ENCODE results near the gene KIAA1549.
A peak's percentile ranks its signal among the peaks of the same experiment; 100 is the strongest.
"Not testable (repeated sequence)": the region's sequence is repeated elsewhere in the genome, so short reads cannot be mapped to it uniquely, and the experiment has no call there.

Gene KIAA1549

DNA sequence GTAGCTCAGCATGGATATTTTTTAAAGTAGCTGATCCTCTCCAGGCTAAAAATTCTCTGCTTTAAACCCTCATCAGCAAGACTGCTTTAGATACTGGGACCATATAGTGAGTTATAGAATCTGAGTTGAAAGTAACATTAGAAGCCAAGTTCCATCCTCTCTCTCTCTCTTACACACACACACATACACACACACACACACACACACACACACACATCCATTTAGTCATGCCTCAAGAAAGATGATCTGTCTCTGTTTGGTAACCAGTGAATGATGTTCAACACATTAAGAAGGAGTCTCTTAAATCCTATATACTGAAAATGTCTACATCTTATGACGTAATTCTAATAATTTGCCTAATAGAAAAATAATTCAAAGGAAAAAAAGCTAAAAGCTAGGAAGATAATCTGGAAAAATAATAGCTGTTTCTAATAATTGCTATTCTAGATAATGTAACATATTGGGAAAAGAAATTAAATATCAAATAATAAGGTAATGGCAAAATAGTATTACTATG, 166.3 kb downstream of the KIAA1549 start:
- no peak for TF ChIP-seq CTCF (conservative IDR thresholded peaks at IDR 0.05; ENCODE audit: low read depth, low read length)
- H3K4me3 ChIP-seq (ENCODE audit: low read depth, low read length), result no peak overlapping the region
- DNase-seq (ENCODE audit: low read depth), result peak; percentile 23

- DNase-seq (ENCODE audit: low read depth), result no peak
- TF ChIP-seq CTCF (conservative IDR thresholded peaks at IDR 0.05; ENCODE audit: low read depth, low read length), result no peak
- H3K4me3 ChIP-seq (ENCODE audit: low read depth, low read length), result no peak overlapping the region
Measured at GRCh38 chr7:138813945-138814344, 167.2 kb downstream of the KIAA1549 start.

DNA sequence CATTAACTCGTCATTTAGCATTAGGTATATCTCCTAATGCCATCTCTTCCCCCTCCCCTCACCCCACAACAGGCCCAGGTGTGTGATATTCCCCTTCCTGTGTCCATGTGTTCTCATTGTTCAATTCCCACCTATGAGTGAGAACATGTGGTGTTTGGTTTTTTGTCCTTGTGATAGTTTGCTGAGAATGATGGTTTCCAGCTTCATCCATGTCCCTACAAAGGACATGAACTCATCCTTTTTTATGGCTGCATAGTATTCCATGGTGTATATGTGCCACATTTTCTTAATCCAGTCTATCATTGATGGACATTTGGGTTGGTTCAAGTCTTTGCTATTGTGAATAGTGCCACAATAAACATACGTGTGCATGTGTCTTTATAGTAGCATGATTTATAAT, 169.9 kb downstream of the KIAA1549 start:
- not testable (repeated sequence) for H3K4me3 ChIP-seq (ENCODE audit: low read depth, low read length); DNase-seq (ENCODE audit: low read depth)

- TF ChIP-seq CTCF (conservative IDR thresholded peaks at IDR 0.05; ENCODE audit: low read depth, low read length), result no peak
- DNase-seq (ENCODE audit: low read depth), result no peak
- H3K4me3 ChIP-seq (ENCODE audit: low read depth, low read length), result no peak overlapping the region
Measured at GRCh38 chr7:138809346-138809745, 171.8 kb downstream of the KIAA1549 start.

GRCh38 chr7:138804618-138805017, 176.6 kb downstream of the KIAA1549 start:
- H3K4me3 ChIP-seq (ENCODE audit: low read depth, low read length), result no peak overlapping the region
- no peak for TF ChIP-seq CTCF (conservative IDR thresholded peaks at IDR 0.05; ENCODE audit: low read depth, low read length)
- DNase-seq (ENCODE audit: low read depth), result no peak

- DNase-seq (ENCODE audit: low read depth), result no peak
- H3K4me3 ChIP-seq (ENCODE audit: low read depth, low read length), result no peak overlapping the region
- TF ChIP-seq CTCF (conservative IDR thresholded peaks at IDR 0.05; ENCODE audit: low read depth, low read length), result no peak
Measured at GRCh38 chr7:138802706-138803105, 178.5 kb downstream of the KIAA1549 start.

DNA sequence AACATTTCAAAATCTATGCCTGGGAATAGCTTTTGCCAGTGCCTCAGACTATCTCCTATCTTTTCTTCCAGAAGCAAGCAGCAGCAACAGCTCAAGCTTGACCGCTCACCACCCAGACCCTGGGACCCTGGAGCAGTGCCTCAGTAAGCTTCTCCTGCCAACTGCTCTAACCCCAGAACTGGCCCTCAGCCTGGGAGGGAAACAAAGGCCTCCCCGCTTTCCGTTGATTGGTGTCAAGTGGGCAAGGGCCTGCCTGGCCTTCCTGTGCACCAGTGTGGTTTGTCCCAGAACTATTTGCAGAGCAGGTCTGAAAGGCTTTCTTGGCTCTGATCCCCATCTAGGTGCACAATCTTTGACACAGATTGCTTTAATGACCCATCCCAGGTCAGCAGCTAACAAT, 179.9 kb downstream of the KIAA1549 start:
- DNase-seq (ENCODE audit: low read depth), result no peak
- no peak overlapping the region for H3K4me3 ChIP-seq (ENCODE audit: low read depth, low read length)
- TF ChIP-seq CTCF (conservative IDR thresholded peaks at IDR 0.05; ENCODE audit: low read depth, low read length), result no peak

Measured in choroid plexus epithelial cell (primary cell).